H9 (cell line): ENCODE data around the gene ARPP21. TPM values are rescaled to one million over a fixed set of nuclear protein-coding genes. Genes with fewer than 3 reads are reported as not detected.

ENCODE experiments used
- DNase-seq: peaks from one replicate; pipeline ENCODE4 v3.0.0-alpha.2; 2017
- H2AFZ ChIP-seq: one replicate; pipeline ENCODE4 v1.6.1; 2013; ENCODE audit warnings: mild to moderate bottlenecking, low read length, control low read depth, moderate library complexity
- H2AK5ac ChIP-seq: 2 replicates; pipeline ENCODE4 v1.6.1; 2013; ENCODE audit warnings: low read length, control low read depth, mixed read lengths; ENCODE audit not compliant: insufficient read length
- H2BK120ac ChIP-seq: one replicate; pipeline ENCODE4 v1.6.1; 2013; ENCODE audit warnings: low read depth, mild to moderate bottlenecking, low read length, control low read depth, inconsistent platforms; ENCODE audit not compliant: poor library complexity, severe bottlenecking
- H2BK12ac ChIP-seq: 2 replicates; pipeline ENCODE4 v1.6.1; 2013; ENCODE audit warnings: low read length, control low read depth, mixed read lengths, low read depth; ENCODE audit not compliant: insufficient read length
- H2BK15ac ChIP-seq: 2 replicates; pipeline ENCODE4 v1.6.1; 2013; ENCODE audit warnings: low read depth, low read length, control low read depth
- H2BK20ac ChIP-seq: one replicate; pipeline ENCODE4 v1.6.1; 2013; ENCODE audit warnings: low read depth, mild to moderate bottlenecking, low read length, control low read depth, inconsistent platforms; ENCODE audit not compliant: poor library complexity, severe bottlenecking
- H2BK5ac ChIP-seq: 2 replicates; pipeline ENCODE4 v1.6.1; 2013; ENCODE audit warnings: low read length, control low read depth, mixed read lengths; ENCODE audit not compliant: insufficient read length
- H3K14ac ChIP-seq: 2 replicates; pipeline ENCODE4 v1.6.1; 2013; ENCODE audit warnings: low read length, control low read depth; ENCODE audit not compliant: insufficient read depth
- H3K18ac ChIP-seq: 2 replicates; pipeline ENCODE4 v1.6.1; 2013; ENCODE audit warnings: low read depth, mild to moderate bottlenecking, mixed read lengths, low read length, control low read depth; ENCODE audit not compliant: insufficient read length
- H3K23ac ChIP-seq: 2 replicates; pipeline ENCODE4 v1.6.1; 2013; ENCODE audit warnings: low read length, control low read depth, mixed read lengths, low read depth; ENCODE audit not compliant: insufficient read length
- H3K23me2 ChIP-seq: 2 replicates; pipeline ENCODE4 v1.6.1; 2013; ENCODE audit warnings: low read depth, mild to moderate bottlenecking, mixed read lengths, low read length, control low read depth; ENCODE audit not compliant: insufficient read length, poor library complexity, severe bottlenecking
- H3K27ac ChIP-seq: 2 replicates; pipeline ENCODE4 v1.5.1; 2013; ENCODE audit warnings: low read length, control low read depth, mixed read lengths, low read depth; ENCODE audit not compliant: insufficient read length
- H3K27me3 ChIP-seq: 2 replicates; pipeline ENCODE4 v1.6.1; 2013; ENCODE audit warnings: low read length, control low read depth, inconsistent platforms; ENCODE audit not compliant: insufficient read depth
- H3K4ac ChIP-seq: 2 replicates; pipeline ENCODE4 v1.6.1; 2013; ENCODE audit warnings: low read depth, mild to moderate bottlenecking, control low read depth, inconsistent platforms, low read length, moderate library complexity
- H3K4me1 ChIP-seq: 2 replicates; pipeline ENCODE4 v1.6.1; 2013; ENCODE audit warnings: low read length, control low read depth, inconsistent platforms; ENCODE audit not compliant: insufficient read depth
- H3K4me2 ChIP-seq: 2 replicates; pipeline ENCODE4 v1.6.1; 2013; ENCODE audit warnings: low read length, control low read depth, mixed read lengths; ENCODE audit not compliant: insufficient read length, insufficient read depth
- H3K56ac ChIP-seq: 2 replicates; pipeline ENCODE4 v1.6.1; 2013; ENCODE audit warnings: low read depth, mild to moderate bottlenecking, mixed read lengths, low read length, control low read depth; ENCODE audit not compliant: insufficient read length
- H3K79me1 ChIP-seq: 2 replicates; pipeline ENCODE4 v1.6.1; 2013; ENCODE audit warnings: low read depth, mild to moderate bottlenecking, moderate library complexity, low read length, control low read depth, inconsistent platforms; ENCODE audit not compliant: insufficient read depth, poor library complexity, severe bottlenecking
- H3K79me2 ChIP-seq: 2 replicates; pipeline ENCODE4 v1.6.1; 2013; ENCODE audit warnings: low read length, control low read depth, inconsistent platforms; ENCODE audit not compliant: insufficient read depth
- H3K9ac ChIP-seq: 2 replicates; pipeline ENCODE4 v1.6.1; 2013; ENCODE audit warnings: low read length, control low read depth, mixed read lengths; ENCODE audit not compliant: insufficient read length; ENCODE audit errors: extremely low read depth
- H3K9me3 ChIP-seq: one replicate; pipeline ENCODE4 v1.6.1; 2013; ENCODE audit warnings: low read depth, low read length, inconsistent platforms; ENCODE audit not compliant: control insufficient read depth
- H3T11ph ChIP-seq: one replicate; pipeline ENCODE4 v1.6.1; 2013; ENCODE audit warnings: mild to moderate bottlenecking, low read length, control low read depth, inconsistent platforms
- H4K20me1 ChIP-seq: one replicate; pipeline ENCODE4 v1.6.1; 2013; ENCODE audit not compliant: control insufficient read depth, insufficient read length, insufficient read depth
- H4K5ac ChIP-seq: 2 replicates; pipeline ENCODE4 v1.6.1; 2013; ENCODE audit warnings: low read depth, mild to moderate bottlenecking, mixed read lengths, low read length, control low read depth; ENCODE audit not compliant: insufficient read length
- H4K8ac ChIP-seq: replicated peaks from 2 replicates; pipeline ENCODE4 v1.6.1; 2013; ENCODE audit warnings: low read length, control low read depth, mixed read lengths, low read depth; ENCODE audit not compliant: insufficient read length
- H4K91ac ChIP-seq: 2 replicates; pipeline ENCODE4 v1.6.1; 2013; ENCODE audit warnings: low read depth, mild to moderate bottlenecking, moderate library complexity, mixed read lengths, low read length, control low read depth; ENCODE audit not compliant: insufficient read length
- H3K27ac Mint-ChIP-seq, 3 experiments: 2 replicates in 2 of 3; 3 replicates in 1 of 3; pipeline ENCODE4 v1.8.0; 2020 to 2021; ENCODE audit warnings: mixed read lengths in 3 of 3, mild to moderate bottlenecking in 1 of 3, moderate library complexity in 1 of 3
- H3K27me3 Mint-ChIP-seq: 2 replicates; pipeline ENCODE4 v1.8.0; 2021; ENCODE audit warnings: low read depth, mild to moderate bottlenecking, moderate library complexity, mixed read lengths
- H3K36me3 Mint-ChIP-seq, 3 experiments: 2 replicates in 2 of 3; 3 replicates in 1 of 3; pipeline ENCODE4 v1.8.0; 2020 to 2021; ENCODE audit warnings: low read depth in 3 of 3, mixed read lengths in 3 of 3; ENCODE audit not compliant: insufficient read depth in 1 of 3
- H3K4me1 Mint-ChIP-seq, 2 experiments: 2 replicates each; pipeline ENCODE4 v1.8.0; 2020; ENCODE audit warnings: mixed read lengths in 2 of 2
- H3K4me3 Mint-ChIP-seq, 2 experiments: 2 replicates in 1 of 2; 3 replicates in 1 of 2; pipeline ENCODE4 v1.8.0; 2020 to 2021; ENCODE audit warnings: mild to moderate bottlenecking in 2 of 2, mixed read lengths in 2 of 2, moderate library complexity in 1 of 2
- H3K9me3 Mint-ChIP-seq, 2 experiments: 2 replicates in 1 of 2; 3 replicates in 1 of 2; pipeline ENCODE4 v1.8.0; 2020; ENCODE audit warnings: mild to moderate bottlenecking in 2 of 2, mixed read lengths in 2 of 2, moderate library complexity in 1 of 2
- CTCF ChIP-seq: fragments of 200-600 bp; sonication (generic); conservative IDR thresholded peaks from 3 replicates; pipeline ENCODE4 v1.8.0; 2021; ENCODE audit warnings: antibody characterized with exemption, mild to moderate bottlenecking
- WGBS: extraction: QIAGEN DNeasy Blood & Tissue Kit; methylation state at CpG from one replicate; pipeline ENCODE4 v1.1.7; 2013; ENCODE audit warnings: missing lambda C conversion rate, low lambda C conversion rate, mixed read lengths; ENCODE audit not compliant: insufficient read length; ENCODE audit errors: extremely low coverage; 5-methylcytosine and 5-hydroxymethylcytosine counted together
- total RNA-seq: library from RNA; stranded (reverse); gene quantifications from 2 replicates; pipeline ENCODE4 v1.2.1, GENCODE V29; 2021

The ARPP21 gene
- total RNA-seq, 1 experiment from 2014 or later, result not detected

- H3K14ac ChIP-seq, result no peak overlapping the region
- H3K23me2 ChIP-seq, result no peaks in the 10 kb centered on the region
- H3T11ph ChIP-seq, result no peak overlapping the region
- H3K4me2 ChIP-seq, result no peak overlapping the region
- no peak overlapping the region for H2BK12ac ChIP-seq
- H4K8ac ChIP-seq, result no peak overlapping the region
- H3K27ac Mint-ChIP-seq, result no peak overlapping the region; a peak in 1 of 7 replicates
- H3K27me3 ChIP-seq, result no peaks in the 10 kb centered on the region
- H3K56ac ChIP-seq, result no peak overlapping the region
- no peak for DNase-seq
- H3K79me1 ChIP-seq, result no peaks in the 10 kb centered on the region
- no peak overlapping the region for H4K5ac ChIP-seq
- H3K4ac ChIP-seq, result no peak overlapping the region
- no peaks in the 10 kb centered on the region for H3K36me3 Mint-ChIP-seq
- no peaks in the 10 kb centered on the region for H3K4me1 ChIP-seq
- no peaks in the 10 kb centered on the region for H3K9me3 ChIP-seq
- H4K20me1 ChIP-seq, result no peaks in the 10 kb centered on the region
- H3K9me3 Mint-ChIP-seq, result no peaks in the 10 kb centered on the region
- H2BK120ac ChIP-seq, result no peak overlapping the region
- no peak overlapping the region for H3K27ac ChIP-seq
- H3K23ac ChIP-seq, result no peak overlapping the region
- TF ChIP-seq CTCF, result no peak
- H3K9ac ChIP-seq, result no peak overlapping the region
- H3K18ac ChIP-seq, result no peak overlapping the region
- no peak overlapping the region for H2AK5ac ChIP-seq
- H2BK20ac ChIP-seq, result no peak overlapping the region
- no CpG with 5 or more reads among the region's 3 CpGs for WGBS
- no peaks in the 10 kb centered on the region for H3K79me2 ChIP-seq
- H3K4me1 Mint-ChIP-seq, result 0 out of 4 replicates have a peak, but pooled peaks cover 0 to 4% of the 10 kb centered on the region in 2 experiments
- H2BK5ac ChIP-seq, result no peak overlapping the region
- H2AFZ ChIP-seq, result no peak overlapping the region
- H3K4me3 Mint-ChIP-seq, result no peak overlapping the region
- H3K27me3 Mint-ChIP-seq, result peaks cover 27% of the 10 kb centered on the region
- H4K91ac ChIP-seq, result no peak overlapping the region
- H2BK15ac ChIP-seq, result no peak overlapping the region
These were observed 70.4 kb downstream of the ARPP21 start for GRCh38 chr3:35709691-35710090.
